ENCODE measurements around the gene GPR15. TPM values are rescaled to one million over a fixed set of nuclear protein-coding genes. Genes with fewer than 3 reads are reported as not detected.

Gene GPR15
- total and polyA plus RNA-seq, 10 of the 15 experiments (the other 5 are each of a cell fraction or from before 2014, with no cell fraction given), result 70.7 to 150 (median 115) TPM

GRCh38 chr3:98556164-98557130 is 24.7 kb downstream of the GPR15 start (continued):
- TF ChIP-seq NFIC (IDR thresholded peaks at IDR 0.05; ENCODE audit: low read depth, low read length) (peak; percentile 100), STAT1 (conservative IDR thresholded peaks at IDR 0.05) (no peak), FOXM1 (IDR thresholded peaks at IDR 0.05; ENCODE audit: low read depth, low read length) (peak; percentile 100), POLR2A (IDR thresholded peaks at IDR 0.05; ENCODE audit: low read depth, low read length) (peak; percentile 49; the same call in 1 of the 2 replicates), NFYB (IDR thresholded peaks at IDR 0.05; ENCODE audit: insufficient read depth, low read depth, low read length) (no peak), IKZF2 (IDR thresholded peaks at IDR 0.05) (peak in 1 of 2 experiments; percentile 64; a peak in 3 of 4 replicates), CTCF (IDR thresholded peaks at IDR 0.05 in 2 of 3, conservative IDR thresholded peaks at IDR 0.05 in 1 of 3; ENCODE audit: control insufficient read depth in 2 of 3, extremely low read depth in 1 of 3, insufficient read depth in 1 of 3, low read depth in 3 of 3, low read length in 3 of 3) (no peak), POU2F2 (IDR thresholded peaks at IDR 0.05; ENCODE audit: borderline replicate concordance, low read depth, low read length) (peak; percentile 98), MTA2 (IDR thresholded peaks at IDR 0.05; ENCODE audit: low read depth) (peak; percentile 97)
- TF ChIP-seq, protein P1, sequence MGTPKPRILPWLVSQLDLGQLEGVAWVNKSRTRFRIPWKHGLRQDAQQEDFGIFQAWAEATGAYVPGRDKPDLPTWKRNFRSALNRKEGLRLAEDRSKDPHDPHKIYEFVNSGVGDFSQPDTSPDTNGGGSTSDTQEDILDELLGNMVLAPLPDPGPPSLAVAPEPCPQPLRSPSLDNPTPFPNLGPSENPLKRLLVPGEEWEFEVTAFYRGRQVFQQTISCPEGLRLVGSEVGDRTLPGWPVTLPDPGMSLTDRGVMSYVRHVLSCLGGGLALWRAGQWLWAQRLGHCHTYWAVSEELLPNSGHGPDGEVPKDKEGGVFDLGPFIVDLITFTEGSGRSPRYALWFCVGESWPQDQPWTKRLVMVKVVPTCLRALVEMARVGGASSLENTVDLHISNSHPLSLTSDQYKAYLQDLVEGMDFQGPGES (IDR thresholded peaks at IDR 0.05), result no peak
- TF ChIP-seq, protein P2, sequence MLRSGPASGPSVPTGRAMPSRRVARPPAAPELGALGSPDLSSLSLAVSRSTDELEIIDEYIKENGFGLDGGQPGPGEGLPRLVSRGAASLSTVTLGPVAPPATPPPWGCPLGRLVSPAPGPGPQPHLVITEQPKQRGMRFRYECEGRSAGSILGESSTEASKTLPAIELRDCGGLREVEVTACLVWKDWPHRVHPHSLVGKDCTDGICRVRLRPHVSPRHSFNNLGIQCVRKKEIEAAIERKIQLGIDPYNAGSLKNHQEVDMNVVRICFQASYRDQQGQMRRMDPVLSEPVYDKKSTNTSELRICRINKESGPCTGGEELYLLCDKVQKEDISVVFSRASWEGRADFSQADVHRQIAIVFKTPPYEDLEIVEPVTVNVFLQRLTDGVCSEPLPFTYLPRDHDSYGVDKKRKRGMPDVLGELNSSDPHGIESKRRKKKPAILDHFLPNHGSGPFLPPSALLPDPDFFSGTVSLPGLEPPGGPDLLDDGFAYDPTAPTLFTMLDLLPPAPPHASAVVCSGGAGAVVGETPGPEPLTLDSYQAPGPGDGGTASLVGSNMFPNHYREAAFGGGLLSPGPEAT (IDR thresholded peaks at IDR 0.05; ENCODE audit: low read depth), result peak; percentile 59

Measured in GM12878 (cell line).